ENCODE data around the gene NPSR1. TPM values are rescaled to one million over a fixed set of nuclear protein-coding genes. Genes with fewer than 3 reads are reported as not detected.

Gene NPSR1
- total RNA-seq, 4 donors from 2014 or later: not detected

DNA sequence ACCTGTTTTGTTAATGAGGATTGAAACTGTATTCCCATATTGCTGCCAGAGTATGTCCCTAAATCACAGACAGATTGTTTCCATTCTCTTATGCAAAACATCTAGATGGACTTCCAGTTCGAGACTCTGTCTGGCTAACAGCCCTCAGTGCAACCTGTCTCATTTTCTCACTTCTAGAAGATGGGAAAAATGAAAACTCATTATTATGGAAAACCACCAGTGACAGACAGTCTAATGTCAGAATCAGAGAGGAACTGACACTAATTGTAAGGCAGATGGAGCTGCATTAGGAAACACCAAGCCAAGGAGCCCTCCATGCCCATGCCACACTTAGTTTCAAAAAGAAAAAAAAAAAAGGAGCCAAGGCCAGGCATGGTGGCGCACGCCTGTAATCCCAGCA lies 61.6 kb downstream of the NPSR1 start:
- Histone ChIP-seq H3K4me3 (no peak overlapping the region), H3K36me3 (no peaks in the 10 kb centered on the region), H3K27ac (replicated peaks in 1 of 4) (no peak overlapping the region), H3K9me3 (no peaks in the 10 kb centered on the region), H3K27me3 (no peaks in the 10 kb centered on the region), H3K4me1 (peaks cover 0 to 6% (median 2%) of the 10 kb centered on the region in 4 donors)
- no peak for DNase-seq (ENCODE audit: extremely low spot score)
- intact Hi-C loops (cut with DNase I): no loop called here
- 85% methylated on average over 3 of the region's 3 CpGs for WGBS
- TF ChIP-seq POLR2AphosphoS5 (IDR thresholded peaks at IDR 0.05) (no peak), EP300 (IDR thresholded peaks at IDR 0.05) (no peak), POLR2A (IDR thresholded peaks at IDR 0.05; ENCODE audit: low read depth) (no peak), CTCF (IDR thresholded peaks at IDR 0.05) (no peak)

DNA sequence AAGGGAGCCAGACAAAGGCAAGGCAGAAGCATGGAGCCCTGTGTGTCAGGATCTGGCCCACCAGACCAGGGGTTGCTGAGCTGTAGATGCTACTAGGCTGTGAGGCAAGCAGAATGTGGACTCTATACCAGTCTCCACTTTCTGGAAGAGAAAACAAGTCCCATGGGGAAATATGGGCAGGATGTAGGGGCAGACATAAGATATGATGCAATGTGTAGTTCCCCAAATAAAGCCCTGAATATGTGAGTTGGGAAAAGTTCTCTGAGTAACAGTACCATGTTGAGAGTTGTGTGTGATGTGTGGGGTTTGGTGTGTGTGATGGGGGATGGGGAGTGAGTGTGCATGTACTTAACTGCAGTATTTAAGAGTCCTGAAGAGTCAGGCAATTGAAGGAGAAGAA lies 62.3 kb downstream of the NPSR1 start:
- Histone ChIP-seq H3K27me3 (no peaks in the 10 kb centered on the region), H3K4me3 (no peak overlapping the region), H3K9me3 (no peaks in the 10 kb centered on the region), H3K36me3 (no peaks in the 10 kb centered on the region), H3K4me1 (peaks cover 0 to 6% (median 2%) of the 10 kb centered on the region in 4 donors), H3K27ac (replicated peaks in 1 of 4) (no peak overlapping the region)
- intact Hi-C loops (cut with DNase I): no loop called here
- TF ChIP-seq CTCF (IDR thresholded peaks at IDR 0.05) (no peak), EP300 (IDR thresholded peaks at IDR 0.05) (no peak), POLR2A (IDR thresholded peaks at IDR 0.05; ENCODE audit: low read depth) (no peak), POLR2AphosphoS5 (IDR thresholded peaks at IDR 0.05) (no peak)
- no peak for DNase-seq (ENCODE audit: extremely low spot score)

DNA sequence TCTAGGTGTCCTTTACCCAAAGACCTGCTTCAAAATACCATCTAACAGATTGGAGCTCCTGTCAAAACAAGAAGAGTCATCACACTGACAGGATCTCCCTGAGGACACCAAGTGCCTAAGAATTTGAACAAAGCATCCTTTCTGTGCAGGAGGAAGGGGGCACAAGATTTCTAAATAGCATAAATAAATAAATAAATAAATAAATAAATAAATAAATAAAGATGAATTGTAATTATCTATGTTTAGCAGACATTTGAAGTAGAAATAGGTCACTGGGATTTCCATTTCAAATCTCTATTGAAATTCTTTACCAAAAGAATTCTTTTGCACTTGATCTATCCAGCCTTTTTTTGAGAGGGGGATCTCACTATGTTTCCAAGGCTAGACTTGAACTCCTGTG lies 65.3 kb downstream of the NPSR1 start:
- peaks cover 0 to 6% (median 2%) of the 10 kb centered on the region in 4 donors for H3K4me1 ChIP-seq
- DNase-seq (ENCODE audit: extremely low spot score): no peak
- H3K27me3 ChIP-seq: no peaks in the 10 kb centered on the region
- no peaks in the 10 kb centered on the region for H3K9me3 ChIP-seq
- H3K27ac ChIP-seq (replicated peaks in 1 of 4): no peak overlapping the region
- H3K36me3 ChIP-seq: no peaks in the 10 kb centered on the region
- TF ChIP-seq EP300 (IDR thresholded peaks at IDR 0.05) (no peak), POLR2A (IDR thresholded peaks at IDR 0.05; ENCODE audit: low read depth) (no peak)
- H3K4me3 ChIP-seq: no peak overlapping the region
- intact Hi-C loops (cut with DNase I): no loop called here

GRCh38 chr7:34723866-34724490 lies 66.0 kb downstream of the NPSR1 start:
- no peak overlapping the region for H3K4me3 ChIP-seq
- intact Hi-C loops (cut with DNase I): no loop called here

GRCh38 chr7:34726221-34726620 lies 68.2 kb downstream of the NPSR1 start:
- H3K36me3 ChIP-seq: no peaks in the 10 kb centered on the region
- H3K27me3 ChIP-seq: no peaks in the 10 kb centered on the region
- no peaks in the 10 kb centered on the region for H3K9me3 ChIP-seq
- peaks cover 0 to 6% (median 0%) of the 10 kb centered on the region in 4 donors for H3K4me1 ChIP-seq
- TF ChIP-seq POLR2AphosphoS5 (IDR thresholded peaks at IDR 0.05) (no peak), POLR2A (IDR thresholded peaks at IDR 0.05; ENCODE audit: low read depth) (no peak), EP300 (IDR thresholded peaks at IDR 0.05) (no peak), CTCF (IDR thresholded peaks at IDR 0.05) (no peak)
- H3K27ac ChIP-seq (replicated peaks in 1 of 4): no peak overlapping the region
- H3K4me3 ChIP-seq: no peak overlapping the region
- intact Hi-C loops (cut with DNase I): no loop called here
- WGBS: 77% methylated on average over 1 of the region's 1 CpG
- DNase-seq (ENCODE audit: extremely low spot score): no peak

More at GRCh38 chr7:34723866-34724490, 66.0 kb downstream of the NPSR1 start:
- Histone ChIP-seq H3K4me1 (peaks cover 0 to 6% (median 2%) of the 10 kb centered on the region in 4 donors), H3K27me3 (no peaks in the 10 kb centered on the region), H3K9me3 (no peaks in the 10 kb centered on the region), H3K36me3 (no peaks in the 10 kb centered on the region), H3K27ac (replicated peaks in 1 of 4) (no peak overlapping the region)
- WGBS: 51% methylated on average over 2 of the region's 2 CpGs
- TF ChIP-seq POLR2A (IDR thresholded peaks at IDR 0.05; ENCODE audit: low read depth): no peak
- TF ChIP-seq POLR2AphosphoS5 (IDR thresholded peaks at IDR 0.05): no peak
- TF ChIP-seq CTCF (IDR thresholded peaks at IDR 0.05): no peak
- no peak for TF ChIP-seq EP300 (IDR thresholded peaks at IDR 0.05)
- DNase-seq (ENCODE audit: extremely low spot score): no peak
